ENCODE measurements around the gene HIVEP1. TPM values are rescaled to one million over a fixed set of nuclear protein-coding genes. Genes with fewer than 3 reads are reported as not detected.
A peak's percentile ranks its signal among the peaks of the same experiment; 100 is the strongest.

Gene HIVEP1
- total RNA-seq, 1 experiment from 2014 or later = 16.7 TPM

DNA sequence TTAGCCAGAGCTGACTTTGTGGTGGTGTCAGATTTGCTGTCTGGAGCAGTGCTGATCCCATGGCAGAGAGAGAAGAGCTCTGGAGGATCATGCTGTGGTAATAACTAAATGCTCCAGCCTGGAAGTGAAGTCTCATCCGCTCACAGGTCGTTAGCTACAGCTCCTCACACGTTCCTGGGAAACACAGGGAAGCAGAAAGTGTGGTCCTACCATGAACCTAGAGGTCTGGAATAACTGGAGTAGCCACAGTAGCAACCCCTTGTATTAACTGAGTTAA lies 2.7 kb downstream of the HIVEP1 start:
- intact Hi-C loops (cut with micrococcal nuclease; ENCODE audit: unreplicated experiment) = loop anchor here (5.0 to 10.0 kb wide), 2 partner anchors 272 to 360 kb away; no protein-coding TSS in a partner anchor
- no peaks in the 10 kb centered on the region for H3K27me3 ChIP-seq (ENCODE audit: control insufficient read depth, insufficient read depth, low read length)
- H3K4me1 ChIP-seq (ENCODE audit: control insufficient read depth, insufficient read depth, low read length) = peaks cover 25% of the 10 kb centered on the region
- no peak for ATAC-seq
- CTCF ChIA-PET = interaction anchor here (0.5 kb wide), 1 partner anchor 1385 kb away, joined by 3 read pairs; no protein-coding TSS in a partner anchor
- no peak for DNase-seq (ENCODE audit: low read depth, low spot score)
- POLR2A ChIA-PET = no interaction called here
- in situ Hi-C loops (cut with HindIII; ENCODE audit: low pct_unique_long_range_greater_than_20kb, low sequenced_read_pairs) = no loop called here
- no TSS peak for BruUV-seq (replicated peaks)
- TF ChIP-seq SIN3A (IDR thresholded peaks at IDR 0.05; ENCODE audit: borderline replicate concordance, insufficient read depth, low read depth, low read length) (no peak), TCF7L2 (IDR thresholded peaks at IDR 0.05; ENCODE audit: low read depth, low read length) (no peak), POLR2AphosphoS5 (IDR thresholded peaks at IDR 0.05; ENCODE audit: low read depth, low read length) (no peak)
- TF ChIP-seq, protein P1, sequence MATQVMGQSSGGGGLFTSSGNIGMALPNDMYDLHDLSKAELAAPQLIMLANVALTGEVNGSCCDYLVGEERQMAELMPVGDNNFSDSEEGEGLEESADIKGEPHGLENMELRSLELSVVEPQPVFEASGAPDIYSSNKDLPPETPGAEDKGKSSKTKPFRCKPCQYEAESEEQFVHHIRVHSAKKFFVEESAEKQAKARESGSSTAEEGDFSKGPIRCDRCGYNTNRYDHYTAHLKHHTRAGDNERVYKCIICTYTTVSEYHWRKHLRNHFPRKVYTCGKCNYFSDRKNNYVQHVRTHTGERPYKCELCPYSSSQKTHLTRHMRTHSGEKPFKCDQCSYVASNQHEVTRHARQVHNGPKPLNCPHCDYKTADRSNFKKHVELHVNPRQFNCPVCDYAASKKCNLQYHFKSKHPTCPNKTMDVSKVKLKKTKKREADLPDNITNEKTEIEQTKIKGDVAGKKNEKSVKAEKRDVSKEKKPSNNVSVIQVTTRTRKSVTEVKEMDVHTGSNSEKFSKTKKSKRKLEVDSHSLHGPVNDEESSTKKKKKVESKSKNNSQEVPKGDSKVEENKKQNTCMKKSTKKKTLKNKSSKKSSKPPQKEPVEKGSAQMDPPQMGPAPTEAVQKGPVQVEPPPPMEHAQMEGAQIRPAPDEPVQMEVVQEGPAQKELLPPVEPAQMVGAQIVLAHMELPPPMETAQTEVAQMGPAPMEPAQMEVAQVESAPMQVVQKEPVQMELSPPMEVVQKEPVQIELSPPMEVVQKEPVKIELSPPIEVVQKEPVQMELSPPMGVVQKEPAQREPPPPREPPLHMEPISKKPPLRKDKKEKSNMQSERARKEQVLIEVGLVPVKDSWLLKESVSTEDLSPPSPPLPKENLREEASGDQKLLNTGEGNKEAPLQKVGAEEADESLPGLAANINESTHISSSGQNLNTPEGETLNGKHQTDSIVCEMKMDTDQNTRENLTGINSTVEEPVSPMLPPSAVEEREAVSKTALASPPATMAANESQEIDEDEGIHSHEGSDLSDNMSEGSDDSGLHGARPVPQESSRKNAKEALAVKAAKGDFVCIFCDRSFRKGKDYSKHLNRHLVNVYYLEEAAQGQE (IDR thresholded peaks at IDR 0.05; ENCODE audit: insufficient read depth in 1 of 2, low read depth in 2 of 2, low read length in 1 of 2) = no peak
- TF ChIP-seq, protein P2, sequence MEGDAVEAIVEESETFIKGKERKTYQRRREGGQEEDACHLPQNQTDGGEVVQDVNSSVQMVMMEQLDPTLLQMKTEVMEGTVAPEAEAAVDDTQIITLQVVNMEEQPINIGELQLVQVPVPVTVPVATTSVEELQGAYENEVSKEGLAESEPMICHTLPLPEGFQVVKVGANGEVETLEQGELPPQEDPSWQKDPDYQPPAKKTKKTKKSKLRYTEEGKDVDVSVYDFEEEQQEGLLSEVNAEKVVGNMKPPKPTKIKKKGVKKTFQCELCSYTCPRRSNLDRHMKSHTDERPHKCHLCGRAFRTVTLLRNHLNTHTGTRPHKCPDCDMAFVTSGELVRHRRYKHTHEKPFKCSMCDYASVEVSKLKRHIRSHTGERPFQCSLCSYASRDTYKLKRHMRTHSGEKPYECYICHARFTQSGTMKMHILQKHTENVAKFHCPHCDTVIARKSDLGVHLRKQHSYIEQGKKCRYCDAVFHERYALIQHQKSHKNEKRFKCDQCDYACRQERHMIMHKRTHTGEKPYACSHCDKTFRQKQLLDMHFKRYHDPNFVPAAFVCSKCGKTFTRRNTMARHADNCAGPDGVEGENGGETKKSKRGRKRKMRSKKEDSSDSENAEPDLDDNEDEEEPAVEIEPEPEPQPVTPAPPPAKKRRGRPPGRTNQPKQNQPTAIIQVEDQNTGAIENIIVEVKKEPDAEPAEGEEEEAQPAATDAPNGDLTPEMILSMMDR (IDR thresholded peaks at IDR 0.05) = no peak
- H3K4me3 ChIP-seq (ENCODE audit: low read depth in 2 of 2, low read length in 2 of 2) = no peak overlapping the region
- peak overlapping the region; percentile 93; the same call in 1 of the 2 replicates for H3K27ac ChIP-seq (ENCODE audit: low read length)
- H3K36me3 ChIP-seq (ENCODE audit: control insufficient read depth, insufficient read depth, low read length) = peaks cover 2% of the 10 kb centered on the region; the same call in 1 of the 2 replicates
- peaks cover 3% of the 10 kb centered on the region; the same call in 1 of the 2 replicates for H3K9me3 ChIP-seq (ENCODE audit: control insufficient read depth, insufficient read depth, low read depth, low read length)

GRCh38 chr6:12017263-12017662 lies 5.2 kb downstream of the HIVEP1 start:
- H3K4me1 ChIP-seq (ENCODE audit: control insufficient read depth, insufficient read depth, low read length) = peaks cover 18% of the 10 kb centered on the region
- no peaks in the 10 kb centered on the region for H3K27me3 ChIP-seq (ENCODE audit: control insufficient read depth, insufficient read depth, low read length)
- TF ChIP-seq, protein P2 (IDR thresholded peaks at IDR 0.05) = no peak
- no peak for TF ChIP-seq SIN3A (IDR thresholded peaks at IDR 0.05; ENCODE audit: borderline replicate concordance, insufficient read depth, low read depth, low read length)
- peaks cover 3% of the 10 kb centered on the region; the same call in 1 of the 2 replicates for H3K9me3 ChIP-seq (ENCODE audit: control insufficient read depth, insufficient read depth, low read depth, low read length)
- ChIA-PET POLR2A (no interaction called here), CTCF (no interaction called here)
- H3K36me3 ChIP-seq (ENCODE audit: control insufficient read depth, insufficient read depth, low read length) = peaks cover 2% of the 10 kb centered on the region; the same call in 1 of the 2 replicates
- intact Hi-C loops (cut with micrococcal nuclease; ENCODE audit: unreplicated experiment) = loop anchor here (10.0 kb wide), 1 partner anchor 362 kb away; no protein-coding TSS in a partner anchor
- ATAC-seq = no peak
- no peak for DNase-seq (ENCODE audit: low read depth, low spot score)
- H3K27ac ChIP-seq (ENCODE audit: low read length) = no peak overlapping the region
- BruUV-seq (replicated peaks) = no TSS peak
- in situ Hi-C loops (cut with HindIII; ENCODE audit: low pct_unique_long_range_greater_than_20kb, low sequenced_read_pairs) = no loop called here
- no peak overlapping the region for H3K4me3 ChIP-seq (ENCODE audit: low read depth in 2 of 2, low read length in 2 of 2)

Measured in Panc1 (cell line).